Psoas muscle (tissue), 8 donors: ENCODE results near the gene ULK4. TPM values are rescaled to one million over a fixed set of nuclear protein-coding genes. Genes with fewer than 3 reads are reported as not detected.
"Not testable (repeated sequence)": the region's sequence is repeated elsewhere in the genome, so short reads cannot be mapped to it uniquely, and the experiment has no call there.

Source experiments
- ATAC-seq, 4 donors: fragments of 200-7000 bp; cut with Tn5 transposase; one replicate each; pipeline ENCODE4 v1.9.1; 2020; ENCODE audit warnings: moderate library complexity in 3 of 4, mild to moderate bottlenecking in 2 of 4
- DNase-seq, 2 donors: peaks; one replicate each; pipeline ENCODE4 v3.0.0-alpha.2; 2020
- H3K27ac ChIP-seq: fragments of 200-600 bp; one replicate; pipeline ENCODE4 v1.8.0; 2022
- H3K27me3 ChIP-seq, 3 donors: fragments of 200-600 bp in 1 of 3; one replicate each; pipeline versions ENCODE4 v1.6.1 to v1.8.0; 2013 to 2022; ENCODE audit warnings: low read length in 2 of 3, mild to moderate bottlenecking in 2 of 3, moderate library complexity in 1 of 3; ENCODE audit not compliant: insufficient read depth in 3 of 3
- H3K36me3 ChIP-seq, 2 donors: fragments of 200-600 bp in 1 of 2; one replicate each; pipeline versions ENCODE4 v1.6.1 to v1.8.0; 2013 to 2022; ENCODE audit warnings: low read depth in 1 of 2, mild to moderate bottlenecking in 1 of 2, moderate library complexity in 1 of 2; ENCODE audit not compliant: insufficient read depth in 1 of 2
- H3K4me1 ChIP-seq: fragments of 200-600 bp; one replicate; pipeline ENCODE4 v1.8.0; 2022
- H3K4me3 ChIP-seq: fragments of 200-600 bp; one replicate; pipeline ENCODE4 v1.8.0; 2022; ENCODE audit warnings: mild to moderate bottlenecking
- H3K9me3 ChIP-seq: fragments of 200-600 bp; one replicate; pipeline ENCODE4 v1.8.0; 2022
- WGBS, 3 donors: extraction: QIAGEN DNeasy Blood & Tissue Kit; methylation state at CpG; one replicate each; pipeline versions ENCODE4 v1.1.6 to v1.1.7; 2013; 5-methylcytosine and 5-hydroxymethylcytosine counted together
- intact Hi-C, 2 donors: fragments of 100-400 bp; cut with DNase I; formaldehyde crosslinking; loops; one replicate each; pipeline versions ENCODE4 v1.11.0 to v1.14.2; 2022
- polyA plus RNA-seq, 3 donors: library from polyadenylated mRNA; stranded (reverse); fragments of 200-250 nt; gene quantifications; one replicate each; pipeline ENCODE4 v1.2.3, GENCODE V29; 2013
- total RNA-seq, 4 donors: library from RNA; stranded (reverse); fragmentation: NEBNext Ultra II Directional in 2 of 4; extraction: Animal tissue kit (Norgen Biotek cat#: 25700) in 2 of 4; gene quantifications; one replicate each; pipeline versions ENCODE4 v1.2.1 to v1.2.4, GENCODE V29; 2021 to 2023
- TF ChIP-seq, protein P1 (sequence below): fragments of 200-600 bp; IDR thresholded peaks from one replicate; pipeline ENCODE4 v1.8.0; 2022; ENCODE audit warnings: antibody characterized with exemption
- donor health status: healthy with polysubstance abuse.
- donor health status: DM: no; HTN: no; CAD: no; lungs with moderate emphysema.
- donor health status: Bipolar disorder and iron deficiency.
- donor health status: healthy.
- donor health status: DM: yes; HTN: yes; CAD: no.
- donor health status: DM: no; HTN: no; CAD: no.
- donor health status: DM: no; HTN: no; CAD: no.
- donor health status: DM: yes; HTN: yes; CAD: no.

ULK4 gene
- total and polyA plus RNA-seq, 7 donors: 0.61 to 3.2 (median 1.0) TPM

DNA sequence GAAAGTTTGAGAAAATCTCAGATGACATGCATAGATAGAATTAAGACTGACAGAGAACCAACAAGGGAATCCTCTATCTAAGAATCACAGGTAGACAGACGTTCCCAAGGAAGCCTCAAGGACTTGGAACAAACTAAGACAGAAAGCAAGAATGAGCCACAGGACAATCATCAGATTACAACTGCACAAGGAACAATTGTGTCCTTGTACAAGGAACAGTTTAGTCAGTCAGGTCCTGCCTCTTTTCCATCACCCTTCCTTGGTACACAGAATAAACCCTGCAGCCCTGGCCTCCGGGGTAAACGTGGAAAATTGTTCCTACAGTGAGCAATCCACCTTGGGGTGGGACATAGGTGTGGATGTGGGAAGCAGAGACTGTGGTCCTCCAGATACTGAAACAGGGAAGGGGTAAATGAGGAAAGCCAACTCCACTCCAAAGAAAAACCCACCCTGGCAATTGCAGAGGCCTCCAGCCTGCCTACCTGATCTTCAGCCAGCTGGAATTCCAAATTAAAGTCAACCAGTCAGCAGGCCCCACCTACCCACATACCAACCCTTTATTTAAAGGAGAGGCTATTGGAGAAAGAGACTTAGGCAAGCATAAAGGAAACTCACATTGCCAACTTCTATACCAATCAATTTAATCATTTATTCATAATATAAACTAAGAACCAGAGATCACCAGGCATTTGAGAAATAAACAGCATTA, 73.4 kb downstream of the ULK4 start:
- Histone ChIP-seq H3K36me3 (no peaks in the 10 kb centered on the region), H3K27me3 (no peaks in the 10 kb centered on the region), H3K4me3 (no peak overlapping the region), H3K9me3 (no peaks in the 10 kb centered on the region), H3K27ac (no peak overlapping the region), H3K4me1 (no peaks in the 10 kb centered on the region)
- TF ChIP-seq, protein P1, sequence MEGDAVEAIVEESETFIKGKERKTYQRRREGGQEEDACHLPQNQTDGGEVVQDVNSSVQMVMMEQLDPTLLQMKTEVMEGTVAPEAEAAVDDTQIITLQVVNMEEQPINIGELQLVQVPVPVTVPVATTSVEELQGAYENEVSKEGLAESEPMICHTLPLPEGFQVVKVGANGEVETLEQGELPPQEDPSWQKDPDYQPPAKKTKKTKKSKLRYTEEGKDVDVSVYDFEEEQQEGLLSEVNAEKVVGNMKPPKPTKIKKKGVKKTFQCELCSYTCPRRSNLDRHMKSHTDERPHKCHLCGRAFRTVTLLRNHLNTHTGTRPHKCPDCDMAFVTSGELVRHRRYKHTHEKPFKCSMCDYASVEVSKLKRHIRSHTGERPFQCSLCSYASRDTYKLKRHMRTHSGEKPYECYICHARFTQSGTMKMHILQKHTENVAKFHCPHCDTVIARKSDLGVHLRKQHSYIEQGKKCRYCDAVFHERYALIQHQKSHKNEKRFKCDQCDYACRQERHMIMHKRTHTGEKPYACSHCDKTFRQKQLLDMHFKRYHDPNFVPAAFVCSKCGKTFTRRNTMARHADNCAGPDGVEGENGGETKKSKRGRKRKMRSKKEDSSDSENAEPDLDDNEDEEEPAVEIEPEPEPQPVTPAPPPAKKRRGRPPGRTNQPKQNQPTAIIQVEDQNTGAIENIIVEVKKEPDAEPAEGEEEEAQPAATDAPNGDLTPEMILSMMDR: no peak
- intact Hi-C loops: loop anchor here in 1 of 2 donors (10.0 kb wide), 1 partner anchor 1434 kb away; the partner anchor contains the start of gene RPL14
- 38 to 47% (median 44%) methylated on average over 3 of the region's 3 CpGs for WGBS, 3 donors
- ATAC-seq (no peak), DNase-seq (no peak)

DNA sequence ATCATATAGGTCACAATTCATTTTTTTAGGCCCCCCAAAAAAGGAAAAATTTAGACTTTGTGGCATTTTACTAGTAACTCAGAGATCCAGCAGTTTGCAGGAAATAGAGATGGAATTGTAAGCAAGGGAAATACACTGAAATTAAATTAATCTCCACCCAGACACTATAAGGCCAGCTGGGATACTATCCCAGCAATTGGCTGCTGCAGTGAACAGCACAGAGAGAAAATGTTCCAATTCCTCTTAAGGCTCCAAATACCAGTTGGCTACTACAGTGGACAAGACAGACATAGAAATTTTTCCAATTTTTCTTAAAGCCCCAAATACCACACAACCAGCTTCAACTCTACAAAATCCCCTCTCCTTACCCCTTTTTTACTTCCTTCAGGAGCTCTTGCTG, 78.9 kb downstream of the ULK4 start:
- TF ChIP-seq, protein P1: no peak
- Histone ChIP-seq H3K4me1 (no peaks in the 10 kb centered on the region), H3K4me3 (no peak overlapping the region), H3K27ac (no peak overlapping the region), H3K9me3 (no peaks in the 10 kb centered on the region), H3K36me3 (no peaks in the 10 kb centered on the region), H3K27me3 (no peaks in the 10 kb centered on the region)
- intact Hi-C loops: loop anchor here (5.0 to 10.0 kb wide), 3 partner anchors 1301 to 1556 kb away; partner anchors contain the start of gene RPL14 (in 1 of the 2)
- ATAC-seq (no peak), DNase-seq (no peak)

GRCh38 chr3:41881233-41881821, 80.6 kb downstream of the ULK4 start:
- Histone ChIP-seq H3K4me3 (no peak overlapping the region), H3K36me3 (no peaks in the 10 kb centered on the region), H3K4me1 (no peaks in the 10 kb centered on the region), H3K9me3 (no peaks in the 10 kb centered on the region), H3K27ac (no peak overlapping the region), H3K27me3 (no peaks in the 10 kb centered on the region)
- WGBS, 3 donors: 58 to 59% (median 59%) methylated on average over 3 of the region's 3 CpGs
- ATAC-seq (peak in 1 of 4 donors; percentile 60), DNase-seq (no peak)
- TF ChIP-seq, protein P1: peak; percentile 75
- intact Hi-C loops: loop anchor here (2.0 to 10.0 kb wide), 5 partner anchors 1299 to 1554 kb away; partner anchors contain the start of gene RPL14 (in 1 of the 2)

- Histone ChIP-seq H3K27me3 (no peaks in the 10 kb centered on the region), H3K4me3 (no peak overlapping the region), H3K27ac (no peak overlapping the region), H3K4me1 (no peaks in the 10 kb centered on the region), H3K36me3 (no peaks in the 10 kb centered on the region), H3K9me3 (no peaks in the 10 kb centered on the region)
- ATAC-seq (no peak), DNase-seq (no peak)
- WGBS, 3 donors: 69 to 77% (median 71%) methylated on average over 2 of the region's 2 CpGs
- TF ChIP-seq, protein P1: no peak
- intact Hi-C loops: loop anchor here (2.0 to 10.0 kb wide), 5 partner anchors 1298 to 1553 kb away; partner anchors contain the start of gene RPL14 (in 1 of the 2)
These were observed 81.5 kb downstream of the ULK4 start for GRCh38 chr3:41880387-41880786.

- H3K27me3 ChIP-seq, DNase-seq: not testable (repeated sequence)
- WGBS, 3 donors: 89 to 96% (median 95%) methylated on average over 9 of the region's 9 CpGs
These were observed 84.2 kb downstream of the ULK4 start for GRCh38 chr3:41877741-41878140.

More at GRCh38 chr3:41877741-41878140, 84.2 kb downstream of the ULK4 start:
- H3K36me3 ChIP-seq, H3K27ac ChIP-seq, H3K4me1 ChIP-seq, intact Hi-C loops, H3K4me3 ChIP-seq, ATAC-seq, H3K9me3 ChIP-seq: not testable (repeated sequence)
